ENCODE measurements around the gene CHRNA10. TPM values are rescaled to one million over a fixed set of nuclear protein-coding genes. Genes with fewer than 3 reads are reported as not detected.

CHRNA10 gene
- total RNA-seq, 4 donors from 2014 or later: 0.46 to 1.9 (median 1.2) TPM

GRCh38 chr11:3707176-3707575, 36.0 kb upstream of the CHRNA10 start:
- no peaks in the 10 kb centered on the region for H3K27me3 ChIP-seq
- TF ChIP-seq EP300 (IDR thresholded peaks at IDR 0.05): no peak
- TF ChIP-seq POLR2A (IDR thresholded peaks at IDR 0.05; ENCODE audit: low read depth): no peak
- TF ChIP-seq POLR2AphosphoS5 (IDR thresholded peaks at IDR 0.05): no peak
- TF ChIP-seq CTCF (IDR thresholded peaks at IDR 0.05): no peak
- no peaks in the 10 kb centered on the region for H3K9me3 ChIP-seq
- no peak overlapping the region for H3K27ac ChIP-seq (replicated peaks in 1 of 4)
- no peak for DNase-seq (ENCODE audit: extremely low spot score)
- no peaks in the 10 kb centered on the region for H3K4me1 ChIP-seq
- H3K4me3 ChIP-seq: no peak overlapping the region
- H3K36me3 ChIP-seq: peaks cover 47 to 92% (median 67%) of the 10 kb centered on the region in 4 donors
- 76% methylated on average over 2 of the region's 2 CpGs for WGBS
- intact Hi-C loops (cut with DNase I): no loop called here

- Histone ChIP-seq H3K4me3 (no peak overlapping the region), H3K27ac (replicated peaks in 1 of 4) (no peak overlapping the region), H3K9me3 (no peaks in the 10 kb centered on the region), H3K27me3 (no peaks in the 10 kb centered on the region), H3K4me1 (no peaks in the 10 kb centered on the region), H3K36me3 (peaks cover 53 to 95% (median 79%) of the 10 kb centered on the region in 4 donors)
- intact Hi-C loops (cut with DNase I): no loop called here
- TF ChIP-seq POLR2AphosphoS5 (IDR thresholded peaks at IDR 0.05) (no peak), POLR2A (IDR thresholded peaks at IDR 0.05; ENCODE audit: low read depth) (no peak), CTCF (IDR thresholded peaks at IDR 0.05) (no peak), EP300 (IDR thresholded peaks at IDR 0.05) (no peak)
- 95% methylated on average over 3 of the region's 3 CpGs for whole genome bisulfite sequencing
- peak; percentile 21 for DNase-seq (ENCODE audit: extremely low spot score)
Observed at GRCh38 chr11:3703383-3703782, 32.2 kb upstream of the CHRNA10 start.

DNA sequence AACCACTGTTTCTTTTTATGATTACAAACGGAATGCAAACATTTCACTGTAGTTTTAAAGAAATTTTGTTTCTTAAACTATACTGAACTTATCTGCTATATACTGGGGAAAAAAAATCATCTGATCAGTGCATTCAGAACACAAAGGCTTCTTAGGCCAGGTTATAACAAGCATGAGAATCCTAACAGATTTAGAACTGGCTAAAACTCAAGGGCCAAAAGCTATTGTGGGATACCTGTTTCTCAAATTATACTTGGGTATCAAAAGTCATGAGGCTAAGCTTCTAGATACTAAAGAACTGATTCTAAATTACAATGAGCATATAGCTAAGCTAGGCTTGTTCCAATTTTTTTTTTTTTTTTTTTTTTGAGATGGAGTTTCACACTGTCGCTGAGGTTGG, 29.7 kb upstream of the CHRNA10 start:
- intact Hi-C loops (cut with DNase I): no loop called here
- Histone ChIP-seq H3K36me3 (peaks cover 69 to 100% (median 92%) of the 10 kb centered on the region in 4 donors), H3K4me3 (no peak overlapping the region), H3K27me3 (no peaks in the 10 kb centered on the region), H3K9me3 (no peaks in the 10 kb centered on the region), H3K4me1 (no peaks in the 10 kb centered on the region), H3K27ac (replicated peaks in 1 of 4) (no peak overlapping the region)
- WGBS: 97% methylated on average over 2 of the region's 2 CpGs
- no peak for DNase-seq (ENCODE audit: extremely low spot score)
- no peak for TF ChIP-seq EP300 (IDR thresholded peaks at IDR 0.05)
- no peak for TF ChIP-seq CTCF (IDR thresholded peaks at IDR 0.05)
- no peak for TF ChIP-seq POLR2A (IDR thresholded peaks at IDR 0.05; ENCODE audit: low read depth)
- TF ChIP-seq POLR2AphosphoS5 (IDR thresholded peaks at IDR 0.05): no peak

GRCh38 chr11:3700410-3700809, 29.2 kb upstream of the CHRNA10 start:
- Histone ChIP-seq H3K36me3 (peaks cover 69 to 100% (median 92%) of the 10 kb centered on the region in 4 donors), H3K27ac (replicated peaks in 1 of 4) (no peak overlapping the region), H3K27me3 (no peaks in the 10 kb centered on the region), H3K9me3 (no peaks in the 10 kb centered on the region), H3K4me1 (no peaks in the 10 kb centered on the region), H3K4me3 (no peak overlapping the region)
- peak; percentile 17 for DNase-seq (ENCODE audit: extremely low spot score)
- intact Hi-C loops (cut with DNase I): no loop called here
- TF ChIP-seq POLR2A (IDR thresholded peaks at IDR 0.05; ENCODE audit: low read depth): no peak
- no peak for TF ChIP-seq EP300 (IDR thresholded peaks at IDR 0.05)
- no peak for TF ChIP-seq POLR2AphosphoS5 (IDR thresholded peaks at IDR 0.05)
- TF ChIP-seq CTCF (IDR thresholded peaks at IDR 0.05): no peak
- 81% methylated on average over 2 of the region's 2 CpGs for WGBS

GRCh38 chr11:3686751-3687150, 15.6 kb upstream of the CHRNA10 start:
- Histone ChIP-seq H3K4me3 (no peak overlapping the region), H3K27me3 (no peaks in the 10 kb centered on the region), H3K36me3 (peaks cover 50 to 96% (median 87%) of the 10 kb centered on the region in 4 donors), H3K4me1 (peaks cover 0 to 26% (median 14%) of the 10 kb centered on the region in 4 donors), H3K27ac (replicated peaks in 1 of 4) (no peak overlapping the region), H3K9me3 (no peaks in the 10 kb centered on the region)
- intact Hi-C loops (cut with DNase I): no loop called here
- 80% methylated on average over 4 of the region's 4 CpGs for WGBS
- DNase-seq (ENCODE audit: extremely low spot score): no peak
- TF ChIP-seq POLR2A (IDR thresholded peaks at IDR 0.05; ENCODE audit: low read depth): no peak
- TF ChIP-seq CTCF (IDR thresholded peaks at IDR 0.05): no peak
- TF ChIP-seq EP300 (IDR thresholded peaks at IDR 0.05): no peak
- TF ChIP-seq POLR2AphosphoS5 (IDR thresholded peaks at IDR 0.05): no peak

Measured in esophagus muscularis mucosa (tissue), 4 donors.